Fibroblast of mammary gland (primary cell): ENCODE results near the gene DOCK2.
"Not testable (repeated sequence)": the region's sequence is repeated elsewhere in the genome, so short reads cannot be mapped to it uniquely, and the experiment has no call there.

ENCODE experiments used
- DNase-seq: peaks from one replicate; pipeline ENCODE4 v3.0.0-alpha.2; 2010; ENCODE audit warnings: low read depth
- H3K4me3 ChIP-seq: 2 replicates; pipeline ENCODE4 v1.5.1; 2011; ENCODE audit warnings: low read depth, mild to moderate bottlenecking, low read length, moderate library complexity; ENCODE audit not compliant: control insufficient read depth
- CTCF ChIP-seq: conservative IDR thresholded peaks from 2 replicates; pipeline ENCODE4 v1.5.1; 2011; ENCODE audit warnings: low read depth, low read length, inconsistent platforms; ENCODE audit not compliant: control insufficient read depth, insufficient read depth

DOCK2 gene

GRCh38 chr5:169805937-169806700 is 169.0 kb downstream of the DOCK2 start:
- no peak for TF ChIP-seq CTCF
- no peak overlapping the region for H3K4me3 ChIP-seq
- DNase-seq = no peak

GRCh38 chr5:169808118-169808581 is 171.1 kb downstream of the DOCK2 start:
- TF ChIP-seq CTCF = no peak
- no peak for DNase-seq
- no peak overlapping the region for H3K4me3 ChIP-seq

- not testable (repeated sequence) for DNase-seq, H3K4me3 ChIP-seq
These were observed 171.8 kb downstream of the DOCK2 start for GRCh38 chr5:169808880-169809279.

- DNase-seq = no peak
- H3K4me3 ChIP-seq = no peak overlapping the region
- TF ChIP-seq CTCF = no peak
These were observed 172.2 kb downstream of the DOCK2 start for GRCh38 chr5:169809281-169809680.

GRCh38 chr5:169810524-169810923 is 173.4 kb downstream of the DOCK2 start:
- DNase-seq = no peak
- H3K4me3 ChIP-seq = no peak overlapping the region
- TF ChIP-seq CTCF = no peak

- no peak for TF ChIP-seq CTCF
- H3K4me3 ChIP-seq = no peak overlapping the region
- DNase-seq = no peak
These were observed 173.9 kb downstream of the DOCK2 start for GRCh38 chr5:169811023-169811422.

GRCh38 chr5:169811680-169812079 is 174.6 kb downstream of the DOCK2 start:
- TF ChIP-seq CTCF = no peak
- no peak overlapping the region for H3K4me3 ChIP-seq
- DNase-seq = no peak
